K562 (cell line): ENCODE data around the gene HDAC5. TPM values are rescaled to one million over a fixed set of nuclear protein-coding genes. Genes with fewer than 3 reads are reported as not detected.

ENCODE experiments used
- ATAC-seq: fragments of 200-7000 bp; cut with Tn5 transposase; 3 replicates; pipeline ENCODE4 v1.9.1; 2020; ENCODE audit warnings: moderate library complexity
- BruUV-seq: library from RNA; stranded (reverse); fragments of 400-500 nt; replicated peaks from 2 replicates; lab custom pipeline; 2021; lab: Mats Ljungman, UMichigan
- CTCF ChIA-PET: fragments of 300-600 bp; formaldehyde crosslinking; extraction: SDS; loops from one replicate; lab custom pipeline; 2021; ENCODE audit warnings: low intra/inter-chr PET ratio; lab: Yijun Ruan, JAX
- POLR2A ChIA-PET: fragments of 300-600, 350-650 bp; sonication (Branson Sonifier 250); formaldehyde crosslinking; extraction: SDS; loops from one replicate; lab custom pipeline; 2021; ENCODE audit warnings: antibody characterized with exemption, inconsistent platforms; lab: Yijun Ruan, JAX
- DNase-seq, 4 experiments: peaks; one replicate each; pipeline versions ENCODE4 v3.0.0 to v3.0.0-alpha.2; 2011 to 2018; ENCODE audit warnings: low spot score in 3 of 4, mixed read lengths in 3 of 4; ENCODE audit errors: extremely low read depth in 1 of 4
- FAIRE-seq: peaks from 2 replicates; lab custom pipeline; 2011; peaks lifted over from hg19 to GRCh38; lab: Jason Lieb, UNC
- H2AFZ ChIP-seq: 2 replicates; pipeline ENCODE4 v1.6.0; 2011; ENCODE audit warnings: low read depth, low read length, control low read depth, inconsistent platforms
- H3K27ac ChIP-seq: fragments of 200-600 bp; 3 replicates; pipeline ENCODE4 v1.8.0; 2011; ENCODE audit warnings: low read depth, mild to moderate bottlenecking, control low read depth, inconsistent platforms, low read length, moderate library complexity, mixed read lengths; ENCODE audit errors: extremely low read depth
- H3K27me3 ChIP-seq, 2 experiments: fragments of 300-600 bp in 1 of 2; 2 replicates in 1 of 2; 3 replicates in 1 of 2; pipeline versions ENCODE4 v1.6.0 to v1.8.0; 2011; ENCODE audit warnings: inconsistent platforms in 2 of 2, low read length in 2 of 2, mild to moderate bottlenecking in 1 of 2, mixed read lengths in 1 of 2, moderate library complexity in 1 of 2; ENCODE audit not compliant: control insufficient read depth in 2 of 2, insufficient read depth in 2 of 2
- H3K36me3 ChIP-seq: fragments of 300-600 bp; 3 replicates; pipeline ENCODE4 v1.8.0; 2011; ENCODE audit warnings: mild to moderate bottlenecking, low read length, inconsistent platforms; ENCODE audit not compliant: control insufficient read depth, insufficient read depth
- H3K4me1 ChIP-seq, 2 experiments: fragments of 200-600 bp in 1 of 2; replicated peaks in 1 of 2; 2 replicates in 1 of 2; 3 replicates in 1 of 2; pipeline versions ENCODE4 v1.5.1 to v1.8.0; 2011; ENCODE audit warnings: inconsistent platforms in 2 of 2, low read length in 2 of 2, mild to moderate bottlenecking in 1 of 2, mixed read lengths in 1 of 2, moderate library complexity in 1 of 2; ENCODE audit not compliant: control insufficient read depth in 2 of 2, insufficient read depth in 2 of 2
- H3K4me2 ChIP-seq: 2 replicates; pipeline ENCODE4 v1.6.1; 2011; ENCODE audit warnings: low read length, control low read depth, inconsistent platforms, mixed read lengths; ENCODE audit not compliant: insufficient read depth
- H3K4me3 ChIP-seq: fragments of 200-600 bp; sonication (generic), shearing (Covaris generic); 2 replicates; pipeline ENCODE4 v1.5.1; 2016; ENCODE audit warnings: control low read depth, inconsistent platforms
- H3K79me2 ChIP-seq: fragments of 200-600 bp; 3 replicates; pipeline ENCODE4 v1.8.0; 2011; ENCODE audit warnings: low read length, inconsistent platforms; ENCODE audit not compliant: control insufficient read depth, insufficient read depth
- H3K9ac ChIP-seq, 2 experiments: 2 replicates each; pipeline versions ENCODE4 v1.6.0 to v1.6.1; 2011; ENCODE audit warnings: low read depth in 2 of 2, low read length in 2 of 2, control low read depth in 1 of 2, inconsistent platforms in 1 of 2, mild to moderate bottlenecking in 1 of 2, mixed read lengths in 1 of 2; ENCODE audit not compliant: insufficient read depth in 1 of 2
- H3K9me1 ChIP-seq: one replicate; pipeline ENCODE4 v1.6.0; 2011; ENCODE audit warnings: inconsistent platforms, mild to moderate bottlenecking, low read length, moderate library complexity; ENCODE audit not compliant: control insufficient read depth, insufficient read depth
- H3K9me3 ChIP-seq: replicated peaks from 2 replicates; pipeline ENCODE4 v1.5.1; 2011; ENCODE audit warnings: low read depth, low read length, inconsistent platforms; ENCODE audit not compliant: control insufficient read depth, insufficient read depth
- H4K20me1 ChIP-seq: replicated peaks from 2 replicates; pipeline ENCODE4 v1.6.1; 2011; ENCODE audit warnings: low read length, inconsistent platforms, mixed read lengths; ENCODE audit not compliant: control insufficient read depth, insufficient read depth
- WGBS: fragments of 100-300 bp; shearing (Covaris generic); methylation state at CpG from one replicate; pipeline ENCODE4 v1.1.6; 2016; ENCODE audit warnings: low coverage, mixed read lengths; ENCODE audit not compliant: insufficient coverage; ENCODE audit errors: missing lambda C conversion rate; 5-methylcytosine and 5-hydroxymethylcytosine counted together
- in situ Hi-C: fragments of 300-500 bp; cut with MboI; formaldehyde crosslinking; loops from 4 replicates; pipeline ENCODE4 v1.15.0; 2018; ENCODE audit warnings: inconsistent platforms, mixed read lengths
- intact Hi-C: fragments of 100-400 bp; cut with micrococcal nuclease; formaldehyde crosslinking; loops from 2 replicates; pipeline ENCODE4 v1.14.2; 2022
- polyA plus RNA-seq, 8 experiments: library from polyadenylated mRNA; depleted of rRNA in 4 of 8; stranded (reverse) in 5 of 8; unstranded in 3 of 8; fragments of >200 nt; fragmentation: Nextera tagmentation in 2 of 8; fragmentation: Illumina TruSeq in 1 of 8; extraction: Ambion mirVana in 2 of 8; extraction: Trizol in 1 of 8; gene quantifications; 2 replicates each; pipeline versions ENCODE4 v1.2.1 to v1.2.3, GENCODE V29; 2011 to 2014; ENCODE audit warnings: inconsistent platforms in 1 of 8, missing spikeins in 1 of 8
- total RNA-seq, 7 experiments: library from RNA; depleted of rRNA in 6 of 7; stranded (reverse); fragments of >200 nt in 6 of 7; fragmentation: Illumina TruSeq in 2 of 7; extraction: Trizol in 2 of 7; gene quantifications; 2 replicates each; pipeline versions ENCODE4 v1.2.1 to v1.2.3, GENCODE V29; 2011 to 2021; ENCODE audit warnings: low replicate concordance in 1 of 7
- TF ChIP-seq, protein P1 (sequence below): fragments of 450-650 bp; IDR thresholded peaks from 2 replicates; pipeline ENCODE4 v1.6.1; 2014; ENCODE audit warnings: low read depth, mild to moderate bottlenecking, moderate library complexity, borderline replicate concordance
- TF ChIP-seq, protein P2 (sequence below): fragments of 250-450 bp; sonication (Bioruptor Pico); IDR thresholded peaks from 2 replicates; pipeline ENCODE4 v1.5.0; 2020; ENCODE audit warnings: mild to moderate bottlenecking, borderline replicate concordance
- TF ChIP-seq, protein P3 (sequence below): fragments of 250-450 bp; sonication (Bioruptor Pico); IDR thresholded peaks from 2 replicates; pipeline ENCODE4 v1.8.0; 2021; ENCODE audit warnings: moderate library complexity, mild to moderate bottlenecking, inconsistent platforms

Gene HDAC5
- total and polyA plus RNA-seq, 9 of the 15 experiments (the other 6 are each of a cell fraction or from before 2014, with no cell fraction given) = 0.45 to 26.2 (median 16.4) TPM

GRCh38 chr17:44147812-44148211 is 24.4 kb upstream of the HDAC5 start:
- Histone ChIP-seq H3K4me3 (no peak overlapping the region), H3K9me3 (no peaks in the 10 kb centered on the region), H3K27ac (no peak overlapping the region), H3K4me1 (peaks cover 19 to 25% of the 10 kb centered on the region in 2 experiments; a peak in 4 of 5 replicates), H2AFZ (no peak overlapping the region), H3K4me2 (no peak overlapping the region), H4K20me1 (peaks cover 17% of the 10 kb centered on the region), H3K36me3 (peaks cover 74% of the 10 kb centered on the region), H3K9me1 (no peaks in the 10 kb centered on the region), H3K9ac (peak overlapping the region in 1 of 2 experiments; percentile 54; a peak in 1 of 4 replicates), H3K79me2 (peaks cover 51% of the 10 kb centered on the region), H3K27me3 (no peaks in the 10 kb centered on the region)
- intact Hi-C loops (no loop called here), in situ Hi-C loops (no loop called here)
- ChIA-PET POLR2A (interaction anchor here (0.7 to 4.0 kb wide), 2 partner anchors 11 to 171 kb away, joined by 4 to 20 read pairs; no protein-coding TSS in a partner anchor), CTCF (no interaction called here)
- DNase-seq (no peak), FAIRE-seq (no peak), ATAC-seq (no peak)
- WGBS = 86% methylated on average over 3 of the region's 4 CpGs
- TF ChIP-seq, protein P1, sequence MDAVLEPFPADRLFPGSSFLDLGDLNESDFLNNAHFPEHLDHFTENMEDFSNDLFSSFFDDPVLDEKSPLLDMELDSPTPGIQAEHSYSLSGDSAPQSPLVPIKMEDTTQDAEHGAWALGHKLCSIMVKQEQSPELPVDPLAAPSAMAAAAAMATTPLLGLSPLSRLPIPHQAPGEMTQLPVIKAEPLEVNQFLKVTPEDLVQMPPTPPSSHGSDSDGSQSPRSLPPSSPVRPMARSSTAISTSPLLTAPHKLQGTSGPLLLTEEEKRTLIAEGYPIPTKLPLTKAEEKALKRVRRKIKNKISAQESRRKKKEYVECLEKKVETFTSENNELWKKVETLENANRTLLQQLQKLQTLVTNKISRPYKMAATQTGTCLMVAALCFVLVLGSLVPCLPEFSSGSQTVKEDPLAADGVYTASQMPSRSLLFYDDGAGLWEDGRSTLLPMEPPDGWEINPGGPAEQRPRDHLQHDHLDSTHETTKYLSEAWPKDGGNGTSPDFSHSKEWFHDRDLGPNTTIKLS = no peak
- TF ChIP-seq, protein P2, sequence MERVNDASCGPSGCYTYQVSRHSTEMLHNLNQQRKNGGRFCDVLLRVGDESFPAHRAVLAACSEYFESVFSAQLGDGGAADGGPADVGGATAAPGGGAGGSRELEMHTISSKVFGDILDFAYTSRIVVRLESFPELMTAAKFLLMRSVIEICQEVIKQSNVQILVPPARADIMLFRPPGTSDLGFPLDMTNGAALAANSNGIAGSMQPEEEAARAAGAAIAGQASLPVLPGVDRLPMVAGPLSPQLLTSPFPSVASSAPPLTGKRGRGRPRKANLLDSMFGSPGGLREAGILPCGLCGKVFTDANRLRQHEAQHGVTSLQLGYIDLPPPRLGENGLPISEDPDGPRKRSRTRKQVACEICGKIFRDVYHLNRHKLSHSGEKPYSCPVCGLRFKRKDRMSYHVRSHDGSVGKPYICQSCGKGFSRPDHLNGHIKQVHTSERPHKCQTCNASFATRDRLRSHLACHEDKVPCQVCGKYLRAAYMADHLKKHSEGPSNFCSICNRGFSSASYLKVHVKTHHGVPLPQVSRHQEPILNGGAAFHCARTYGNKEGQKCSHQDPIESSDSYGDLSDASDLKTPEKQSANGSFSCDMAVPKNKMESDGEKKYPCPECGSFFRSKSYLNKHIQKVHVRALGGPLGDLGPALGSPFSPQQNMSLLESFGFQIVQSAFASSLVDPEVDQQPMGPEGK (CRISPR knock-in tag) = no peak
- TF ChIP-seq, protein P3, sequence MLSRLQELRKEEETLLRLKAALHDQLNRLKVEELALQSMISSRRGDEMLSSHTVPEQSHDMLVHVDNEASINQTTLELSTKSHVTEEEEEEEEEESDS = no peak
- BruUV-seq = no TSS peak
